ENCODE data around the gene BIRC2. TPM values are rescaled to one million over a fixed set of nuclear protein-coding genes. Genes with fewer than 3 reads are reported as not detected.
"Not testable (repeated sequence)": the region's sequence is repeated elsewhere in the genome, so short reads cannot be mapped to it uniquely, and the experiment has no call there.

Gene BIRC2
- 39.8 to 42.8 TPM (median 42.7 TPM) in 3 replicates for total RNA-seq

DNA sequence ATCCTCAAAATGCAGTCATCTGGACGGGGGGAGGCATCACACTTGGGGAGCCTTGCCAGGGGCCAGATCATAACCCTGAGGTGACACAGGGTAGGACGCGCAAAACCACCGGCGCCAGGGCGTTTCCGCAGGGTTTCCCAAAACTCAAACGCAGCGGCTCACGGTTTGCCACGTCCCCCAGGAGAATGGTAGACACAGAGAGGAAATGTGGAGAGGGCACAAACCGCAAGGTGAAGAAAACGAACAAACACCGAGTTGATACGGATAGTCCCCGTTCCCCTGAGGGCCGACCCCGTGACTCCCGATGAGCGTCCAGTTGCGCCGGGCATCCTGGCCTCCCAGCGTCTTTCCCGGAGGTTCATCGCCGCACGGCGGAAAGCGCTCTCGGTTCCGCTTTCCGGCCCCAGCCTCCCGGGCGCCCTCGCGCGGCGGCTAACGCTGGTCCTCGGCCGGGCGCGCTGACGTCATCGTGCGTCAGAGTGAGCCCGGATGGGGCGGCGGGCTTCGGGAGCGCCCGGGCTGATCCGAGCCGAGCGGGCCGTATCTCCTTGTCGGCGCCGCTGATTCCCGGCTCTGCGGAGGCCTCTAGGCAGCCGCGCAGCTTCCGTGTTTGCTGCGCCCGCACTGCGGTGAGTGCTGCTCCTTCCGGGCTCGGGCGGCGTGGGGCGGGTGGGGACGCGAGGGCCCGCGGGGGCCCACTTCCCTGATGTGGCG lies at the start of gene BIRC2:
Gene BIRC2, plus strand, starts transcription at position 467 of the 714 bp plus-strand sequence. CDS start 2,641 bp downstream, outside the sequence.
- Mint-ChIP-seq H3K9me3 (no peaks in the 10 kb centered on the region), H3K36me3 (peaks cover 7% of the 10 kb centered on the region), H3K4me1 (peaks cover 24% of the 10 kb centered on the region), H3K27ac (peak within 1 kb of the TSS; percentile 99), H3K4me3 (peak within 1 kb of the TSS; percentile 96), H3K27me3 (ENCODE audit: low read depth) (no peaks in the 10 kb centered on the region)
- TF ChIP-seq, protein P1, sequence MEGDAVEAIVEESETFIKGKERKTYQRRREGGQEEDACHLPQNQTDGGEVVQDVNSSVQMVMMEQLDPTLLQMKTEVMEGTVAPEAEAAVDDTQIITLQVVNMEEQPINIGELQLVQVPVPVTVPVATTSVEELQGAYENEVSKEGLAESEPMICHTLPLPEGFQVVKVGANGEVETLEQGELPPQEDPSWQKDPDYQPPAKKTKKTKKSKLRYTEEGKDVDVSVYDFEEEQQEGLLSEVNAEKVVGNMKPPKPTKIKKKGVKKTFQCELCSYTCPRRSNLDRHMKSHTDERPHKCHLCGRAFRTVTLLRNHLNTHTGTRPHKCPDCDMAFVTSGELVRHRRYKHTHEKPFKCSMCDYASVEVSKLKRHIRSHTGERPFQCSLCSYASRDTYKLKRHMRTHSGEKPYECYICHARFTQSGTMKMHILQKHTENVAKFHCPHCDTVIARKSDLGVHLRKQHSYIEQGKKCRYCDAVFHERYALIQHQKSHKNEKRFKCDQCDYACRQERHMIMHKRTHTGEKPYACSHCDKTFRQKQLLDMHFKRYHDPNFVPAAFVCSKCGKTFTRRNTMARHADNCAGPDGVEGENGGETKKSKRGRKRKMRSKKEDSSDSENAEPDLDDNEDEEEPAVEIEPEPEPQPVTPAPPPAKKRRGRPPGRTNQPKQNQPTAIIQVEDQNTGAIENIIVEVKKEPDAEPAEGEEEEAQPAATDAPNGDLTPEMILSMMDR (IDR thresholded peaks at IDR 0.05; ENCODE audit: unreplicated experiment) = peak; percentile 61
- DNase-seq (ENCODE audit: low spot score in 2 of 2, unreplicated experiment in 2 of 2) = peak; percentile 94 to 98

DNA sequence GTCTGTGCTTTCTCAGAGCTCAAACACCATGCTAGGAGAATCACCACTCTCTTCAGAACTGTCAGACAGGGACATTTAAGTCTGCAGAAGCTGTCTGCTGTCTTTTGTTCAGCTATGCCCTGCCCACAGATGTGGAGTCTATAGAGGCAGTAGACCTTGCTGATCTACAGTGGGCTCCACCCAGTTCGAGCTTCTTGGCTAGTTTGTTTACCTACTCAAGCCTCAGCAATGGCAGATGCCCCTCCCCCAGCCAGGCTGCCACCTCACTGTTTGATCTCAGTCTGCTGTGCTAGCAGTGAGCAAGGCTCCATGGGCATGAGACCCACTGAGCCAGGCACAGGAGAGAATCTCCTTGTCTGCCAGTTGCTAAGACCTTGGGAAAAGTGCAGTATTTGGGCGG lies 46.2 kb upstream of the BIRC2 start:
- H3K4me3 Mint-ChIP-seq; H3K4me1 Mint-ChIP-seq; DNase-seq (ENCODE audit: low spot score in 2 of 2, unreplicated experiment in 2 of 2); H3K36me3 Mint-ChIP-seq; H3K27me3 Mint-ChIP-seq (ENCODE audit: low read depth); H3K27ac Mint-ChIP-seq: not testable (repeated sequence)
- peaks cover 18% of the 10 kb centered on the region for H3K9me3 Mint-ChIP-seq

DNA sequence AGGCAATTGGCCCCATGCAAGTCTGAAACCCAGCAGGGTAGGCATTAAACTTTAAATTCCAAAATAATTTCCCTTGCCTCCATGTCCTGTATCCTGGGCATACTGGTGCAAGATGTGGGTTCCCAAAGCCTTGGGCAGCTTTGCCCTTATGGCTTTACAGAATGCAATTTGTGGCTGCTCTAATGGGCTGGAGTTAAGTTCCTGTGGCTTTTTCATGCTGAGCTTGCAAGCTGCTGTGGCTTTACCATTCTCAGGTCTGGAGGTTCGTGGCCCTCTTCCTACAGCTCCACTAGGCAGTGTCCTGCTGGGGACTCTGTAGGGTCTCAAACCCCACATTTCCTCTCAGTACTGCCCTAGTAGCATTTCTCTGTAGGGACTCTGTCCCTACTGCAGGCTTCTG lies 44.8 kb upstream of the BIRC2 start:
- peaks cover 15% of the 10 kb centered on the region for H3K4me1 Mint-ChIP-seq
- no peak overlapping the region for H3K27ac Mint-ChIP-seq
- no peaks in the 10 kb centered on the region for H3K27me3 Mint-ChIP-seq (ENCODE audit: low read depth)
- no peak overlapping the region for H3K4me3 Mint-ChIP-seq
- no peak for DNase-seq (ENCODE audit: low spot score in 2 of 2, unreplicated experiment in 2 of 2)
- TF ChIP-seq, protein P1 (IDR thresholded peaks at IDR 0.05; ENCODE audit: unreplicated experiment) = no peak
- peaks cover 3% of the 10 kb centered on the region for H3K36me3 Mint-ChIP-seq
- H3K9me3 Mint-ChIP-seq = peaks cover 18% of the 10 kb centered on the region

DNA sequence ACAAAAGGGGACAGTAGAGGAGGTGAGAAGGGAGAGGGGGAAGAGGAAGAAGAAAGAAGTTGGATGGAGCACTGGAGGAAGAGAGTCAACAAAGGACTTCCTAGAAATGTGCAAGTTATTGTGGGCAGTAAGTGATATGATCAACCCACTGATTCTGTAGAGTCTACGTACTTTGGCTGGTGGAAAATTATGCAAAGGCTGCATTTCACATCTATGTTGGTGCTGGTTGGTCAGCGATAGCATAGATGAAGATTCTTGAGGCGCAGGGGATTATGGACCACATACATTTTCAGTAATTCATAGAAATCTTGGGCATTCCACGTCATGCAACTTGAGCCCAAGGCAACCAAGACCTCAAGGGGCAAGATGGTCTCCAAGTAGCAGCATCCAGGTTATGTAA lies 42.3 kb upstream of the BIRC2 start:
- no peak overlapping the region for H3K4me3 Mint-ChIP-seq
- H3K27me3 Mint-ChIP-seq (ENCODE audit: low read depth) = no peaks in the 10 kb centered on the region
- peaks cover 17% of the 10 kb centered on the region for H3K4me1 Mint-ChIP-seq
- TF ChIP-seq, protein P1 (IDR thresholded peaks at IDR 0.05; ENCODE audit: unreplicated experiment) = no peak
- H3K27ac Mint-ChIP-seq = no peak overlapping the region
- DNase-seq (ENCODE audit: low spot score in 2 of 2, unreplicated experiment in 2 of 2) = no peak
- H3K36me3 Mint-ChIP-seq = peaks cover 3% of the 10 kb centered on the region
- peaks cover 17% of the 10 kb centered on the region for H3K9me3 Mint-ChIP-seq

DNA sequence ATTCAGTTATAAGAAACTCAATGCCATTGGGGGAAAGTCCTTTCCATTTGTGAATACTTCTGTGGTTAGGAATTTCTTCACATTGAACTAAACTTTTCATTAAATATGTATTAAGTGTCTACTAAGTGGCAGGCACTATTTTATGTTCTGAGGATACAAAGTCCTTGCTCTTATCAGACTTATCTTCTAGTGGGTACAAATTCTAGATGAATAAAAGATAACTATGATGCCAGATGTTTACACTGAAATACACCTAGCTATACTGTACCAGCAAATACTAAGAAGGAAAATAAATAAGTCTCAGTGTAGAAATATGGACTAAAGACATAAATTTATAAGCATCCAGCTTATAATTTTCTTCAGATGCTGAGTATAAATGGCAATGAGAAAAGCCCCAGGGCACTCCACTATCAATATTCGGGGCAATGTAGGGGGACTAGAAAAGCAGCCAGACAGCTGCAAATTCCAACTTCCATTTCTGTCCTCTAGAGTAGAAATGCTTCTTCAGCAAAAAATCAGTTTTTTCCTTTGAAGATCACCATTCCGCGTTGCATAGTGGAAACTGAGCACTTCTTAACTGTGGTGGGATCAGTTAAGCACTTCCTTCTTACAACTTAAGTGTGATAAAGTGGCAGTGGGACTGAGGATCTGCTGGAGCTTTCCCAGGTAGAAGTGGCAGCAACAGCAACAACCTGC lies 41.5 kb upstream of the BIRC2 start:
- Mint-ChIP-seq H3K4me3 (no peak overlapping the region), H3K27ac (no peak overlapping the region), H3K27me3 (ENCODE audit: low read depth) (no peaks in the 10 kb centered on the region), H3K9me3 (peaks cover 19% of the 10 kb centered on the region), H3K4me1 (peaks cover 17% of the 10 kb centered on the region), H3K36me3 (peaks cover 3% of the 10 kb centered on the region)
- DNase-seq (ENCODE audit: low spot score in 2 of 2, unreplicated experiment in 2 of 2) = no peak
- TF ChIP-seq, protein P1 (IDR thresholded peaks at IDR 0.05; ENCODE audit: unreplicated experiment) = no peak

- H3K36me3 Mint-ChIP-seq = peaks cover 3% of the 10 kb centered on the region
- H3K4me3 Mint-ChIP-seq = no peak overlapping the region
- no peaks in the 10 kb centered on the region for H3K27me3 Mint-ChIP-seq (ENCODE audit: low read depth)
- H3K4me1 Mint-ChIP-seq = peaks cover 17% of the 10 kb centered on the region
- no peak for DNase-seq (ENCODE audit: low spot score in 2 of 2, unreplicated experiment in 2 of 2)
- peaks cover 19% of the 10 kb centered on the region for H3K9me3 Mint-ChIP-seq
- TF ChIP-seq, protein P1 (IDR thresholded peaks at IDR 0.05; ENCODE audit: unreplicated experiment) = no peak
- H3K27ac Mint-ChIP-seq = no peak overlapping the region
Measured at GRCh38 chr11:102306048-102306597, 40.9 kb upstream of the BIRC2 start.

All from mesothelial cell of epicardium (in vitro differentiated cells).